GM21381 (cell line): ENCODE measurements around the gene LEAP2.

Source experiments
- ATAC-seq: cut with Tn5 transposase; IDR thresholded peaks from one replicate; pipeline ENCODE4 v1.9.1; 2021; ENCODE audit warnings: mild to moderate bottlenecking, moderate library complexity; ENCODE audit not compliant: unreplicated experiment

LEAP2 gene, protein sequence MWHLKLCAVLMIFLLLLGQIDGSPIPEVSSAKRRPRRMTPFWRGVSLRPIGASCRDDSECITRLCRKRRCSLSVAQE

GRCh38 chr5:132873119-132873929, at the start of gene LEAP2:
TSS of gene LEAP2 (plus strand) at chr5:132873668. CDS start at chr5:132873695, 27 bp downstream.
- ATAC-seq, result no peak

GRCh38 chr5:132824426-132824825, 49.0 kb upstream of the LEAP2 start:
- no peak for ATAC-seq

DNA sequence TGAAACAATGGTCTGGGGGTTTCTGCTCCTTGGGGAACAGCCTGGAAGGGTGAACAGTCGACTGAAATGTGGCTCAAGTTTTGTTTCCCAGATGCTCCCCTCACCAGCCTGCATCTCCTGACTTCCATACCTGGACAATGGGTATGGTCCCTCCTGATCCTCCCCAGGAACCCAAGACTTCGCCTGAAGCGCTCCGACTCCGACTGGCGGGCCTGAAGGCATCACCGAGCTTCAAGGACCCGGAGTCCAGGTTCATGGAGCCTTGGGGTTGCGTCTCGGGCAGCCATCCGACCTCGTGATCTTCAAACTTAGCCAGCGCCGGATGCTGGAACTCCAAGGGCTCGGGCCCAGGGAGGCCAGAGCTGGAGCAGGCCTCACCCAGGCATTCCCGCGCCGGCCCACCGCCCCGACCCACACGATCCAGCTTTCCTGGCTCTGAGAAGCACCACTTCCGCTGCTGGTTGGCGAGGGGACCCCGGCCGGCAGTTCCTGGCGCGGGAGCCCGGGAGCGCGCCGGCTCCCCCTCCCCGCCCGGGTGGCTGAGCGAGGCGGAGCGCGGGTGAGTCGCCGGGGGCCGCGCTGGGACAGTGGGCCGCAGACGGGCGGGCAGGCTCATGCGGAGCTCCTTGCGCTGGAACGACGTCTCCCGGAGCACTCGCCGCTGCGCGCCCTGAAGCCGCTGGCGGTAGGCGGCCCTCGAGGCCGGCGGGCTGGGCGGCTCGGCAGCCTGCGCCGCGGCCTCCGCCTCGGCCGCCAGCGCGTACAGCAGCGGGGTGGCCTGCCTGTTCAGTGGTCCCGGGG, 48.2 kb upstream of the LEAP2 start:
- ATAC-seq, result no peak

- no peak for ATAC-seq
Observed at GRCh38 chr5:132825834-132826391, 47.6 kb upstream of the LEAP2 start.

DNA sequence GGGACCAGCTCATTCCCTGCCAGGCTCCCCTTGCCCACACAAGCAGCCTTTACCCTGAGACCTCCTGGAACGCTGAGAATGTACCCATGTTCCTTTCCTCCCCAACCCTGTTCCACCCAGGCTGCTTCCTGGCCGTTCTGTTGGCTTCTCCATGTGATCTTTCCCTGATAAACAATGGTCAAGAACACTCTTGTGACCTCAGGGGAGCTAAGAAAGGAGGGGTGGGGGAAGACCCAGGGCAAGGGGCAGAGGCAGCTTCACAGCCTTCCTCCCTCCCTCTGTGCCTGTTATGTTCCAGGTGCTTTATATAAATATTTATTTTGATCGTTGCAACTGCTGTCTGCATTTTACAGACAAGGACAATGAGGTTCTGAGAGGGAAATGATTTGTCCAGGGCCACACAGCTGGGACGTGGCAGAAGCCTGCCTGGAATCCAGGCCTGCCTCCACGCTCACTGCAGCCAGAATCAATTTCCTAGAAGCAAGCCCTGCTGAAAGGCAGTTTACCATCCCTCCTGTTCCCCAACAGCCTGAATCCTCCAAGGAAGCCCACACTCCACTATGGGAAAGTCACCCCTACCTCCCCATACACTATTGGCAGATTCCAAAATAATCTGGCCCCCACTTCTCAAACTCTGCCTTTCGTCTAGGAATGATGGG, 46.9 kb upstream of the LEAP2 start:
- ATAC-seq, result no peak

DNA sequence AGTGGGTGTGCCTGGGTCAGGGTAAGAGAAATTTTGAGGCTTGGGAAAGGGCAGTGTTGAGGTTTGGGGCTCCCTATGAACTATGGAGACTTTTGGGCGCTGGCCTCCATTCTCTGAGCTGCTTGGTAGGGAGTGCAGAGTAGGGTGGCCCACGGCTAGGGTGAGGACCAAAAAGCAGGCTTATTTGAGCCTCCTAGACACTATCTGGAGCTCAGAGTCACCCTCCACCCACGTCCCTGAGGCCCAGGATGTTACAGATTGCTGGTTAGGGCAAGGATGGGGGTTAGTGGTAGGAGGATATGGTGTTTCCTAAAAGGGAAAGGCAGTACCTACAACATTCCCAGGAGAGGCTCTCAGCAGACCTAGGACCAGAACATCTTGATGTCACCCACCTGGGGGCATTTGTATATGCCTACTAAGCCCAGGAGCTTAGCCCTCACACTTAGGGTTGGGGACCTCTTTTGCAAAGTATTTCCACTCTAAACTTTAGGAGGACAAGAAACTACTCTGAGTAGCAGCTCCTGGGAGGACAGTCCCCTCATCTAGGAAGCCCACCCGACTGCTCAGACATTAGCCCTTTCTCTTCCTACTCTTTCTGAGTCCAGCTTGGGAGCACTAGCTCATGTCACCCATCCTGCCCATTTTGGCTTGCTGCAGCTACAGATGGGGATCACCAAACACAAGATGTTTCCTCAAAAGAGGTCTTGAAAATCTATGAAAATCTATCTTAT, 45.4 kb upstream of the LEAP2 start:
- ATAC-seq, result no peak

DNA sequence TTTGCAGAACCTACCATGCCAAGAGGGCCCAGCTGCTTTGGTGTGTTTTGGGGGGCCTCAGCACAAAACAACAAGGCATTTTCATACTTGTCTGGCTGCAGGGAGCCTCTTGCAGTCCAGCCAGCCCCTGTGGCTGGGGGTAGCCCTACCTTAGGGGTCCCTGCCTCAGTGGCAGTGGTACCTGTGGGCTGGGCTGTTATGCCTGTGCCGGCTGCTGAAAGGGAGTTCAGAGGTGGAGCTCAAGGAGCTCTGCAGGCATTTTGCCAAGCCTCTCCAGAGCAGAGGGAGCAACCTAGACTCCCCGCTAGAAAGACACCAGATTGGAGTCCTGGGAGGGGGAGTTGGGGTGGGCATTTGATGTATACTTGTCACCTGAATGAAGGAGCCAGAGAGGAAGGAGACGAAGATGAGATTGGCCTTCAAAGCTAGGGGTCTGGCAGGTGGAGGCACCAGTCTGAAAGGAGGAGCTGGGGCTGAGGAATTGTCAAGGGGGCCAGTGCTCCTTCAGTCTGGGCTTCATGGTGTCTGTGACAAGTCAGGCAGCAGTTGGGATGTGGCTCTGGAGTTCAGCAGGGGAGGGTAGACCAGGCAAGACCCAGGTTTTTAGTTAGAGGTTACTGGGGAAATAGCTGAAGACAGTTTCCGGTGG, 44.5 kb upstream of the LEAP2 start:
- no peak for ATAC-seq

DNA sequence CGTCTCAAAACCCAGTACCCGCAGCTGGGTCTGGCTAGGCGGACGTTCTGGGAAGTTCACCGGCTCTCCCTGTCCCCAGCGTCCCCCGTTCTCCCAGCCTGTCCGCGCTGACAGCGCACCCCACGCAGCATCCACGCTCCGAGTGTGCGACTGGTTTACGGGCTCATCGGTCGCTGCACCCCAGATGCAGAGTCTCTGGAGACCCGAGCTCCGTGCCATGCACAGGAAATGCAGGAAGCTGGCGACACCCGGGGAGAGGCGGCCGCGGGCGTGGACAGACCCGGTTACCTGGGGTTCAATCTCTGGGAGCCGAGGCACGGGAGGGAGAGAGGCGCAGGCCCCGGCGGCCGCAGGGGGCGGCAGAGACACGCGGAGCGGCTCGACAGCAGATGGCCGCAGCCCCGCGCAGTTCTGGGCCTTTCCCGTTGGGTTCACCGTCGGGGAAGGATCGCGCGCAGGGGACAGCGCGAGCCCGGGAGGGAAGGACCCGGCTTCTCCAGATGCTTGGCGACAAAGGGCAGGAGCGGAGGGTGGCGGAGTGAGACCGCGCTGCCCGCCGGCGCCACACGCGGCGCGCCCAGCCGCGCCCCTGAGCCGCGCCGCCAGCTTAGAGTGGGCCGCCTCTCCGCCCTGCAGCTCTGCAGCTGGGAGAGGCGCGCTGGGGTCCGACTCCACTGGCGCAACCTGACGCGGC, 43.6 kb upstream of the LEAP2 start:
- peak; percentile 67 for ATAC-seq

- peak; percentile 76 for ATAC-seq
Observed at GRCh38 chr5:132830436-132831094, 42.9 kb upstream of the LEAP2 start, which contains the start of gene SHROOM1. TSS of gene SHROOM1 (minus strand) at chr5:132830647. CDS start at chr5:132826140, 4,507 bp downstream.

DNA sequence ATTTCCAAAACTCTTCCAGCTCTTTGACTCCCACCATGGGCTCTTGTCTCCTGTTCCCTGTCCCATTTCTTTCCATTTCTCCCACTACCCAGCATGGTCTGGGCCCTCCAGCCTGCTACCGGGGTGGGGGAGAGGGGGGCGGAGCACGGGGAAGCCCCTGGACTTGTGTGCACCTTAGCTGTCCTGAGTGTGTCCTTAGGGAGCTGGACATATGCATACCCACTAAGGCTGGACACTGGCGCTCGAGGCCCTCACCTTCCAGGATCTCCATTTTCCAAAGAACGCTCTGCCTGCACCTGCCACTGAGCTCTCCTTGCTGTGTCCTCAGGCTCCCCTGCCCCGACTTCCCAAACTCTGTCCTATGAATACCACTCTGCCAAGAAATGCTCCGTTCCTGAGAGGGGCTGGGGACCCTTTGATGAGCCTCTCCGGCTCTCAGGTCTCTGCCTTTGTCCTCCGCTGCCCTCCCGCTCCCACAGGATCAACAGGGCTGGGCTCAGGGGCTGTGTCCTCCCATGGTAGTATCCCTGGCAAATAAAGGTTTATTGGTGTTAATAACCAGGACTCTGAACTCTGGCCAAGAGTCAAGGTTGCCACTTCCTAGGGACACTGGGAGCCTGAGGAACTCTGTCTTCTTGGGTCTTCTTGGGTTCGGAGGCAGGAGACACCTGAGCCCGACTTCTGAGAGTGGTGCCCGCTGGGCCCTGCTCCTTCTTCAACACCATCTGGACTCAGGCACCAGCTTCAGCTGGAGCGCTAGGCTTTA, 42.2 kb upstream of the LEAP2 start:
- ATAC-seq, result no peak

- no peak for ATAC-seq
Observed at GRCh38 chr5:132832612-132833011, 40.9 kb upstream of the LEAP2 start.

- no peak for ATAC-seq
Observed at GRCh38 chr5:132834057-132834456, 39.4 kb upstream of the LEAP2 start.

- no peak for ATAC-seq
Observed at GRCh38 chr5:132836852-132837251, 36.6 kb upstream of the LEAP2 start.

DNA sequence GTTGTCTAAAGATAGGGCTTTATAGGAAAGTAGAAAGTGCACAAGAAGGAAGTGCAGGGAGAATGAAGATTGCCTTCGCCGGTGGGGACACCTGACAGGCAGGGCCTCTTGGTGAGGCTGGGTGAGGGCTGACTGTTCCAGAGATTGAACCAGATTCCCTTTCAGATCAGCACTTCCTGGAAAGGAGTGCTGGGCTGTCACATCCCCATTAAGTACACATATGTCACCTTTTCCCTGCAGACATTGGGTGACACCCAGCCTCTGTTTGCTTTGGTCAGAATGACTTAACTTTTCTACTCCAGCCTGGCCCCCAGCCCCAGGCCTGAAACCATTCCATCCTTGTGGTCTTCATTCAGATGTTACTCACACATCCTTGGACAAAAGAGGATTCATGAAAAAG, 35.6 kb upstream of the LEAP2 start:
- no peak for ATAC-seq

DNA sequence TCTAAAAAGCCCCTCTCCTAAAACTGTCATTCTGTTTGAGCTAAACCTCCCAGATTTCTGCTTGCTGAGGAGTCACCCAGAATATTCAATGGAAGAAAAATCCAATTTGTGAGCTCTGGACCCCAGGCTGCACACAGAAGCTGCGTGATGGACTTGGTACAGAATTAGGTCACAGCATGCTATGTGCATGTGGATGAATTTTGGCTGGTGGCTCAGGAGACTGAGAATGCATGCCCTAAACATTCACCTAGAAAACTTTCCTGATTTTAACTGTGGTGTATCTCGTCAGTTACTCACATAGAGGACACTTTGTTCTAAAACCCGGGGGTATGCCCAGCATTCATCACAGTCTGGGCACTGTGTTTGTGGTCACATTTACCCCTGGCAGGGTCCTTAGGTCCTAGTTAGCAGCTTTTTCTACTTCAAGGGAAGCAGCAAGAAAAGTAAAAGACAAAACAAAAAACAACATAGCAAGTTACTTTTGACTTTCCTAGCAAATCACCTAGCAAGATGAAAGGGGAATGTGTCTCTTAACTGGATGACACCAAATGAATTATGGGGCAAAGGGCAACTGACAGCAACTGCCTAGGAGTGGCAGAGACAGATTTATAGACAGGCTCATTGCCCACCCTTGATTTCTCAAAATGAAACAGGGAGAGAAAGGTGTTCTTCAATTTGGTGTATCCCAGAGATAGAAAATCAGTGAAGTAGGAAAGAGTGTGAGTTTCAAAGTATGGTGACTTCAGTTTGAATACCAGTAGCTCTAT, 34.8 kb upstream of the LEAP2 start:
- no peak for ATAC-seq

DNA sequence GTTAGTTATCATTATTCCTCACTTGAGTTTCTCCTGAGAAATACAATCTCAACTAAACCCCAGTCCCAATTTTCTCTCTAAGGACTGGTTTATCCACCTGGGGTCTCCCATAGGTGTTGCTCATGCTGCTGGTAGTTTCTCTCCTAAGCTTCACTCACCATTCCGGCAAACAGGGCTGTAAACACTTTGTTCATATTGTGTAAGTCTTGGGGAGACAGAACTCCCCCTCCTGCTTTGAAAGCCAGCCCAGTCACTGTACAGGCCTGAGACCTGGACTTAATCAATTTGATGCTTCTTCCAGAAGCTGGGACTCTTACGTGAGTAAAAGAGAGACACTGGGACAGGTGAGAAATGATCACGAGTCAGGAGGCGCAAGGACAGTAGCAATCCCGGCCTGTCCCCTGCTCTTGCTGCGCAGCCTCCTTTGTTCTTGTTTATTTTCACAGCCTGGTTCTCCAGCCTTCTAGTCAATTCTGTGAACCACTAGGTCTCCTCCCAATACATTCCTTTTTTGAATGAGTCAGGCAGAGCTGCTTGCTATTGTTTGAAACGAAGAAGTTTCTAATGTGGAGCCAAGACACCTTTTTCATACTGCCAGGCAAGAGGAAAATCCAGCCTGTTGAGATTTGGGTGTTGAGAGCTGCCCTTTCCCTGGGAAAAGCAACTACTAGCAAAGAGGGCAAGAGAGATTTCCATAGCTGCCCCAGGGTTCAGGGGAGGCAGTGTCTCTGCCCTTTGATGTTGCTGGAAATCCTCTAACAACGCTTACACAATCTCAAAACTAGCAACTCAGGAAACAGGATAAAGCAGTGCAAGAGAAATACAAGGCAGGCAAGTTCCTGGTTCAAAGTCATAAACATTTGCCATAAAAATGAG, 33.8 kb upstream of the LEAP2 start:
- ATAC-seq, result no peak
